SH-SY5Y (cell line): ENCODE measurements around the gene SNAPC2.

ENCODE experiments used
- GATA2 ChIP-seq: IDR thresholded peaks from 2 replicates; pipeline ENCODE4 v1.6.1; 2011; ENCODE audit warnings: mild to moderate bottlenecking, low read depth, low read length
- GATA3 ChIP-seq: IDR thresholded peaks from 2 replicates; pipeline ENCODE4 v1.6.1; 2011; ENCODE audit warnings: low read depth, mild to moderate bottlenecking, low read length, moderate library complexity

DNA sequence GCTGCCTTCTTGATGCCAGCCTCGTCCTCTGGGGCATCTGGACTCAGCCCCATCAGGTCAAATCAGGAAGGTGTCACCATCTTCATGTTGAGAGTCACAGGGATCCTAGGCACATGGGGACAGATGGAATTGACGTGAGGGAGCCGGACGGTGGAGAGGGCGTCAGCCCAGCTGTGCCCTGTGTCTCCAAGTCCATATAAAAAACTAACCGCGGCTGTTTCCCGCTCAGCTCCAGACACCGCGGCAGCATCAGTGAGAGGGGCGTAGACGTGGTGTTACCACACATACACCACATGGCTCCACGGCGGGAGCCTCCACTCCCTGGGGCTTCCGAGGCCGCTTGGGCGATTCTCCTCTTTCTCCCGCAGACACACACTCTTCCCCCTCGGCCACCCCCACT is 40.3 kb upstream of the SNAPC2 start:
- TF ChIP-seq GATA2, result no peak
- TF ChIP-seq GATA3, result no peak
